ENCODE data around the gene OMP.

DNA sequence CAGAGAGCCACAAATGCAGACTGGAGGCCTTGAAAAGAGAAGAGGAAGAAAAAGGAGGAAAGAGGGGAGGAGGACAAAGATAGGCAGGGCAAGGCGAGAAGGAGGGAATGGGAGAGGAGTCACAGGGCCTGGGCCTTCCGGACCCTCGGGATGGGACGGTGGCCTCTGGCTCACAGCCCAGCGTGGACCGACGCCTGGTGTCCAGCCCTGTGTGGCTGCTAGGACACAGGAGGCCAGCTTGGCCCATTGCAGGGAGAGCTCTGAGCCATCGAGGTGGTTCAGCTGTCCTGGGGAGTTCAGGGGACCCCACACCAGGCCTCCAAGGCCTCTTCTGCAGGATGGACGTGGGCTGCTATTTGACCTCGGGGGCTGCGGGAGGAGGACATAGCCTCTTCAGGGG lies 34.8 kb downstream of the OMP start:
- TF ChIP-seq, protein P1, sequence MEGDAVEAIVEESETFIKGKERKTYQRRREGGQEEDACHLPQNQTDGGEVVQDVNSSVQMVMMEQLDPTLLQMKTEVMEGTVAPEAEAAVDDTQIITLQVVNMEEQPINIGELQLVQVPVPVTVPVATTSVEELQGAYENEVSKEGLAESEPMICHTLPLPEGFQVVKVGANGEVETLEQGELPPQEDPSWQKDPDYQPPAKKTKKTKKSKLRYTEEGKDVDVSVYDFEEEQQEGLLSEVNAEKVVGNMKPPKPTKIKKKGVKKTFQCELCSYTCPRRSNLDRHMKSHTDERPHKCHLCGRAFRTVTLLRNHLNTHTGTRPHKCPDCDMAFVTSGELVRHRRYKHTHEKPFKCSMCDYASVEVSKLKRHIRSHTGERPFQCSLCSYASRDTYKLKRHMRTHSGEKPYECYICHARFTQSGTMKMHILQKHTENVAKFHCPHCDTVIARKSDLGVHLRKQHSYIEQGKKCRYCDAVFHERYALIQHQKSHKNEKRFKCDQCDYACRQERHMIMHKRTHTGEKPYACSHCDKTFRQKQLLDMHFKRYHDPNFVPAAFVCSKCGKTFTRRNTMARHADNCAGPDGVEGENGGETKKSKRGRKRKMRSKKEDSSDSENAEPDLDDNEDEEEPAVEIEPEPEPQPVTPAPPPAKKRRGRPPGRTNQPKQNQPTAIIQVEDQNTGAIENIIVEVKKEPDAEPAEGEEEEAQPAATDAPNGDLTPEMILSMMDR (IDR thresholded peaks at IDR 0.05; ENCODE audit: low read length), result no peak
- no peak for TF ChIP-seq EZH2 (optimal IDR thresholded peaks at IDR 0.05; ENCODE audit: low read depth, low read length)
- TF ChIP-seq EZH2phosphoT487 (IDR thresholded peaks at IDR 0.05; ENCODE audit: low read length), result no peak

Data from MM.1S (cell line).